Lower lobe of right lung (tissue), 2 donors: Measurements from ENCODE around the gene TLL2. TPM values are rescaled to one million over a fixed set of nuclear protein-coding genes. Genes with fewer than 3 reads are reported as not detected.
"Not testable (repeated sequence)": the region's sequence is repeated elsewhere in the genome, so short reads cannot be mapped to it uniquely, and the experiment has no call there.

Experiments
- ATAC-seq, 2 donors: fragments of 200-7000 bp; cut with Tn5 transposase; one replicate each; pipeline ENCODE4 v1.9.1; 2020 to 2022; ENCODE audit warnings: mild to moderate bottlenecking in 2 of 2, moderate library complexity in 2 of 2
- DNase-seq: peaks from one replicate; pipeline ENCODE4 v3.0.0-alpha.2; 2020
- H3K27ac ChIP-seq: fragments of 200-600 bp; one replicate; pipeline ENCODE4 v1.8.0; 2022
- H3K27me3 ChIP-seq: fragments of 200-600 bp; one replicate; pipeline ENCODE4 v1.8.0; 2022; ENCODE audit warnings: low read depth
- H3K36me3 ChIP-seq: fragments of 200-600 bp; one replicate; pipeline ENCODE4 v1.8.0; 2022; ENCODE audit warnings: mild to moderate bottlenecking
- H3K4me1 ChIP-seq: fragments of 200-600 bp; one replicate; pipeline ENCODE4 v1.8.0; 2022
- H3K4me3 ChIP-seq: fragments of 200-600 bp; one replicate; pipeline ENCODE4 v1.8.0; 2022; ENCODE audit warnings: mild to moderate bottlenecking
- H3K9me3 ChIP-seq: fragments of 200-600 bp; one replicate; pipeline ENCODE4 v1.8.0; 2022
- CTCF ChIP-seq: fragments of 200-600 bp; IDR thresholded peaks from one replicate; pipeline ENCODE4 v1.8.0; 2022; ENCODE audit warnings: antibody characterized with exemption, mild to moderate bottlenecking
- intact Hi-C: fragments of 100-400 bp; cut with DNase I; formaldehyde crosslinking; loops from one replicate; pipeline ENCODE4 v1.11.0; 2022
- total RNA-seq: library from RNA; stranded (reverse); fragmentation: NEBNext Ultra II Directional; extraction: Animal tissue kit (Norgen Biotek cat#: 25700); gene quantifications from one replicate; pipeline ENCODE4 v1.2.1, GENCODE V29; 2021
- donor health status: DM: no; HTN: yes; CAD: no; lungs with severe emphysema.

TLL2 gene
- total RNA-seq, 1 donor from 2014 or later = not detected

DNA sequence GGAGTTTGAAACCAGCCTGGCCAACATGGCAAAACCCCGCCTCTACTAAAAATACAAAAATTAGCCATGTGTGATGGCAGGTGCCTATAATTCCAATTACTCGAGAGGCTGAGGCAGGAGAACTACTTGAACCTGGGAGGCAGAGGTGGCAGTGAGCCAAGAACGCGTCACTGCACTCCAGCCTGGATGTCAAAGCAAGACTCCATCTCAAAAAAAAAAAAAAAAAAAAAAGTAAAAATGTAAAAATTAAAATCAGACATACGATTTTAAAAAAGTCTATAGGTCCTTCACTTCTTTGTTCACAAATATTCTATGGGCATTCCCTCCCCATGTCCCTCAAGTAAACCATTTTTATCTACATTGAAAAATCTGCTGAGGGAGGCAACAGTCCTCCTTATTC, 34.9 kb upstream of the TLL2 start:
- TF ChIP-seq CTCF = no peak
- Histone ChIP-seq H3K27ac (no peak overlapping the region), H3K9me3 (no peaks in the 10 kb centered on the region), H3K27me3 (no peaks in the 10 kb centered on the region), H3K4me1 (no peaks in the 10 kb centered on the region), H3K36me3 (peaks cover 98% of the 10 kb centered on the region), H3K4me3 (no peak overlapping the region)
- ATAC-seq (no peak), DNase-seq (no peak)
- intact Hi-C loops = no loop called here

GRCh38 chr10:96545558-96545957, 31.8 kb upstream of the TLL2 start:
- ATAC-seq, intact Hi-C loops, DNase-seq, H3K4me1 ChIP-seq, H3K4me3 ChIP-seq, H3K9me3 ChIP-seq, H3K27me3 ChIP-seq, H3K27ac ChIP-seq: not testable (repeated sequence)
- peaks cover 89% of the 10 kb centered on the region for H3K36me3 ChIP-seq

- Histone ChIP-seq H3K27me3 (no peaks in the 10 kb centered on the region), H3K4me3 (no peak overlapping the region), H3K9me3 (no peaks in the 10 kb centered on the region), H3K4me1 (peaks cover 5% of the 10 kb centered on the region), H3K36me3 (peaks cover 66% of the 10 kb centered on the region), H3K27ac (no peak overlapping the region)
- peak; percentile 70 to 93 for ATAC-seq
- intact Hi-C loops = no loop called here
- no peak for DNase-seq
- no peak for TF ChIP-seq CTCF
These were observed 28.2 kb upstream of the TLL2 start for GRCh38 chr10:96541921-96542320.

DNA sequence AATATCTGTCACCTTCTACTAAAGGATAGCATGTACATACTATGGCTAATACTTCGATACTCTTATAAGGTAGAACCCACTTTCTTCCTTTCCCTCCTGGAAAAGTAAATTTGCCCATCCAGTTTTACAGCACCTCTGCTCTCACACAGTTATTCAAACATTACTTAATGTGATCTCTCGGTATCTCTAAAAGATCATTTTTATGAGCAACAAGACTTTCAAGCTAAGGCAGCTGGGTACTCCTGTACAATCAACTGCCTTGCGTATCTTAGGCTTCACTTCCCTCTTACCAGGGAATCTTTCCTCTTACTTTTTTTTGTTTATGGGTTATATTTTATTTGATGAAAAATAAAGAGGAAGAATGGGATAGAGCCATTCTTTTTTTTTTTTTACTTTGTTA, 26.5 kb upstream of the TLL2 start:
- intact Hi-C loops = no loop called here
- H3K4me3 ChIP-seq = no peak overlapping the region
- H3K9me3 ChIP-seq = no peaks in the 10 kb centered on the region
- H3K36me3 ChIP-seq = peaks cover 50% of the 10 kb centered on the region
- peaks cover 10% of the 10 kb centered on the region for H3K4me1 ChIP-seq
- no peak overlapping the region for H3K27ac ChIP-seq
- no peaks in the 10 kb centered on the region for H3K27me3 ChIP-seq
- TF ChIP-seq CTCF = no peak
- no peak for ATAC-seq
- DNase-seq = no peak

DNA sequence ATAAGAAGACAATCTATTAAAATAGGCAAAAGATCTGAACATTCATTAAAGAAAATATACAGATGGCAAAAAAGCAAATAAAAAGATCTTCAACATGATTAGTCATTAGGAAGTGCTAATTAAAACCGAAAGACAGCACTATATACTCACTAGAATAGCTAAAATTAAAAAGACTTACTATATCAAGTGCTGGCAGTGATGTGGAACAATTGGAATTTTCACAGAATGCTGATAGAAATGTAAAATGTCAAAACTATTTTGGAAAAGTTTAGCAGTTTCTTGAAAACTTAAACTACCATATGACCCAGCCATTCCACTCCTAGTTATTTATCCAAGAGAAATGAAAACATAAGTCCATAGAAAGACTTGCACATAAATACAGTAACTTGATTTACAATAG, 25.0 kb upstream of the TLL2 start:
- no peak overlapping the region for H3K4me3 ChIP-seq
- DNase-seq = no peak
- no peak for TF ChIP-seq CTCF
- peaks cover 10% of the 10 kb centered on the region for H3K4me1 ChIP-seq
- H3K36me3 ChIP-seq = peaks cover 35% of the 10 kb centered on the region
- no peaks in the 10 kb centered on the region for H3K27me3 ChIP-seq
- no peak for ATAC-seq
- no peaks in the 10 kb centered on the region for H3K9me3 ChIP-seq
- intact Hi-C loops = no loop called here
- H3K27ac ChIP-seq = no peak overlapping the region

- no peak for DNase-seq
- H3K27me3 ChIP-seq = no peaks in the 10 kb centered on the region
- H3K36me3 ChIP-seq = peaks cover 31% of the 10 kb centered on the region
- no peak for TF ChIP-seq CTCF
- intact Hi-C loops = no loop called here
- ATAC-seq = no peak
- H3K9me3 ChIP-seq = no peaks in the 10 kb centered on the region
- H3K4me3 ChIP-seq = no peak overlapping the region
- H3K27ac ChIP-seq = no peak overlapping the region
- H3K4me1 ChIP-seq = peaks cover 5% of the 10 kb centered on the region
These were observed 22.4 kb upstream of the TLL2 start for GRCh38 chr10:96536129-96536528.
